Measurements from ENCODE around the gene GPATCH8.

DNA sequence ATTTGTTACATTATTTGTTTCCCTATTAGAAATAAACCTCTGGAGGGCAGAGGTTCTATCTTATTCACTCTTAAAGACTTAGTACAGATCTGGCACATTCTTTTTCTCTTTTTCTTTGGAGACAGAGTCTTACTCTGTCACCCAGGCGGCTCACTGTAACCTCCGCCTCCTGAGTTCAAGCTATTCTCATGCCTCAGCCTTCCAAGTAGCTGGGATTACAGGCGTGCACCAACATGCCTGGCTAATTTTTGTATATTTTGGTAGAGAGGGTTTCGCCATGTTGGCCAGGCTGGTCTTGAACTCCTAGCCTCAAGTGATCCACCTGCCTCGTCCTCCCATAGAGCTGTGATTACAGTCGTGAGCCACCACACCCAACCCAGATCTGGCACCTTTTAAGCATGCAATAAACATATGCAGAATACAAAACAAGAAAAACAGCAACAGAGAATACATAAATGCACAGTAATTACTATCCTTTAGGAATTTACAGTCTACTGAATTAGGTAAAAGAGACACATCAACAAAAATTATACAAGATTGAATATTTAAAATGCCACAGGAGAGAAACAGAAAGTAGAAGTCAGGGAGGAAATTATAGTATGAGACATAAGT lies 52.1 kb downstream of the GPATCH8 start:
- TF ChIP-seq CTCF (IDR thresholded peaks at IDR 0.05) (no peak), POLR2A (IDR thresholded peaks at IDR 0.05) (no peak), POLR2AphosphoS5 (IDR thresholded peaks at IDR 0.05) (no peak), EP300 (IDR thresholded peaks at IDR 0.05) (no peak)
